Testis (tissue), 3 donors: ENCODE results near the gene HRK. TPM values are rescaled to one million over a fixed set of nuclear protein-coding genes. Genes with fewer than 3 reads are reported as not detected.

ENCODE experiments used
- DNase-seq: peaks from one replicate; pipeline ENCODE4 v3.0.0-alpha.2; 2019
- H3K27ac ChIP-seq, 2 donors: fragments of 200-600 bp; sonication (generic); one replicate each; pipeline ENCODE4 v1.5.1; 2019
- H3K27me3 ChIP-seq: fragments of 200-600 bp; sonication (generic); one replicate; pipeline ENCODE4 v1.5.1; 2019
- H3K36me3 ChIP-seq: fragments of 200-600 bp; sonication (generic); one replicate; pipeline ENCODE4 v1.5.1; 2017; ENCODE audit warnings: low read depth; ENCODE audit errors: missing control alignments
- H3K4me1 ChIP-seq: fragments of 200-600 bp; sonication (generic); one replicate; pipeline ENCODE4 v1.5.1; 2019
- H3K4me3 ChIP-seq, 2 donors: fragments of 200-600 bp; sonication (generic); one replicate each; pipeline ENCODE4 v1.5.1; 2017 to 2019
- H3K9me3 ChIP-seq: fragments of 200-600 bp; sonication (generic); one replicate; pipeline ENCODE4 v1.5.1; 2017
- CTCF ChIP-seq, 3 experiments: fragments of 450-650 bp in 2 of 3; fragments of 200-600 bp in 1 of 3; sonication (generic) in 1 of 3; IDR thresholded peaks; one replicate each; pipeline ENCODE4 v1.5.1; 2016 to 2019; ENCODE audit warnings: antibody characterized with exemption in 3 of 3, mild to moderate bottlenecking in 2 of 3, moderate library complexity in 1 of 3
- POLR2A ChIP-seq: fragments of 450-650 bp; IDR thresholded peaks from one replicate; pipeline ENCODE4 v1.6.1; 2017; ENCODE audit warnings: antibody characterized with exemption, mild to moderate bottlenecking, moderate library complexity
- WGBS, 2 donors: methylation state at CpG; one replicate each; pipeline ENCODE4 v1.1.5; 2018; 5-methylcytosine and 5-hydroxymethylcytosine counted together
- intact Hi-C: fragments of 100-400 bp; cut with DNase I; formaldehyde crosslinking; loops from one replicate; pipeline ENCODE4 v1.15.1; 2023; ENCODE audit warnings: low total_unique reads
- polyA plus RNA-seq: library from polyadenylated mRNA; stranded (reverse); fragments of 350-450 nt; fragmentation: Illumina TruSeq; extraction: RNeasy Lipid Tissue Mini Kit (QIAGEN cat#74804); gene quantifications from one replicate; pipeline ENCODE4 v1.2.3, GENCODE V29; 2014; ENCODE audit warnings: low read depth, low replicate concordance; ENCODE audit not compliant: insufficient read depth
- total RNA-seq, 2 donors: library from RNA; depleted of rRNA; stranded (reverse); fragments of >200 nt; gene quantifications; one replicate each; pipeline ENCODE4 v1.2.3, GENCODE V29; 2016

Gene HRK
- total and polyA plus RNA-seq, 3 donors from 2014 or later, result 0.57 to 2.5 (median 1.4) TPM

GRCh38 chr12:116837097-116837496 lies 44.1 kb downstream of the HRK start:
- WGBS, 2 donors, result 69 to 79% methylated on average over 9 of the region's 9 CpGs
- Histone ChIP-seq H3K27ac (no peak overlapping the region), H3K9me3 (no peaks in the 10 kb centered on the region), H3K4me1 (no peaks in the 10 kb centered on the region), H3K27me3 (no peaks in the 10 kb centered on the region), H3K36me3 (no peaks in the 10 kb centered on the region), H3K4me3 (no peak overlapping the region)
- intact Hi-C loops, result no loop called here
- TF ChIP-seq POLR2A (no peak), CTCF (IDR thresholded peaks at IDR 0.05) (no peak)
- no peak for DNase-seq

GRCh38 chr12:116835484-116835883 lies 45.8 kb downstream of the HRK start:
- H3K4me1 ChIP-seq, result no peaks in the 10 kb centered on the region
- no peaks in the 10 kb centered on the region for H3K36me3 ChIP-seq
- H3K4me3 ChIP-seq, result no peak overlapping the region
- no peaks in the 10 kb centered on the region for H3K9me3 ChIP-seq
- no peak for DNase-seq
- TF ChIP-seq POLR2A, result no peak
- TF ChIP-seq CTCF (IDR thresholded peaks at IDR 0.05), result no peak
- no peaks in the 10 kb centered on the region for H3K27me3 ChIP-seq
- WGBS, 2 donors, result 81 to 89% methylated on average over 1 of the region's 1 CpG
- no peak overlapping the region for H3K27ac ChIP-seq
- intact Hi-C loops, result no loop called here

GRCh38 chr12:116833474-116833873 lies 47.8 kb downstream of the HRK start:
- H3K9me3 ChIP-seq, result no peaks in the 10 kb centered on the region
- no peaks in the 10 kb centered on the region for H3K4me1 ChIP-seq
- no peak for TF ChIP-seq CTCF (IDR thresholded peaks at IDR 0.05)
- no peak for TF ChIP-seq POLR2A
- no peaks in the 10 kb centered on the region for H3K27me3 ChIP-seq
- 79 to 84% methylated on average over 6 to 10 of the region's 10 CpGs for WGBS, 2 donors
- no peak overlapping the region for H3K4me3 ChIP-seq
- intact Hi-C loops, result no loop called here
- no peak for DNase-seq
- H3K36me3 ChIP-seq, result no peaks in the 10 kb centered on the region
- H3K27ac ChIP-seq, result no peak overlapping the region

- Histone ChIP-seq H3K4me1 (no peaks in the 10 kb centered on the region), H3K36me3 (no peaks in the 10 kb centered on the region), H3K27me3 (no peaks in the 10 kb centered on the region), H3K9me3 (no peaks in the 10 kb centered on the region), H3K27ac (no peak overlapping the region), H3K4me3 (no peak overlapping the region)
- DNase-seq, result no peak
- intact Hi-C loops, result no loop called here
- 90 to 93% methylated on average over 6 of the region's 6 CpGs for WGBS, 2 donors
- TF ChIP-seq CTCF (IDR thresholded peaks at IDR 0.05) (no peak), POLR2A (no peak)
Measured at GRCh38 chr12:116832353-116832752, 48.9 kb downstream of the HRK start.

GRCh38 chr12:116827432-116827831 lies 53.8 kb downstream of the HRK start:
- Histone ChIP-seq H3K4me1 (no peaks in the 10 kb centered on the region), H3K27ac (no peak overlapping the region), H3K27me3 (no peaks in the 10 kb centered on the region), H3K4me3 (no peak overlapping the region), H3K36me3 (no peaks in the 10 kb centered on the region), H3K9me3 (no peaks in the 10 kb centered on the region)
- intact Hi-C loops, result no loop called here
- 84 to 90% methylated on average over 4 of the region's 4 CpGs for WGBS, 2 donors
- no peak for DNase-seq
- TF ChIP-seq CTCF (IDR thresholded peaks at IDR 0.05) (no peak), POLR2A (no peak)
